GM12873 (cell line): ENCODE measurements around the gene MYO3B.

Experiments used
- TF ChIP-seq, protein P1 (sequence below): IDR thresholded peaks from 2 replicates; pipeline ENCODE4 v1.5.1; 2012; ENCODE audit warnings: low read depth, mild to moderate bottlenecking, moderate library complexity, low read length, control low read depth; ENCODE audit not compliant: insufficient read depth; ENCODE audit errors: missing control alignments

MYO3B gene

GRCh38 chr2:170369894-170370293, 191.9 kb downstream of the MYO3B start:
- TF ChIP-seq, protein P1, sequence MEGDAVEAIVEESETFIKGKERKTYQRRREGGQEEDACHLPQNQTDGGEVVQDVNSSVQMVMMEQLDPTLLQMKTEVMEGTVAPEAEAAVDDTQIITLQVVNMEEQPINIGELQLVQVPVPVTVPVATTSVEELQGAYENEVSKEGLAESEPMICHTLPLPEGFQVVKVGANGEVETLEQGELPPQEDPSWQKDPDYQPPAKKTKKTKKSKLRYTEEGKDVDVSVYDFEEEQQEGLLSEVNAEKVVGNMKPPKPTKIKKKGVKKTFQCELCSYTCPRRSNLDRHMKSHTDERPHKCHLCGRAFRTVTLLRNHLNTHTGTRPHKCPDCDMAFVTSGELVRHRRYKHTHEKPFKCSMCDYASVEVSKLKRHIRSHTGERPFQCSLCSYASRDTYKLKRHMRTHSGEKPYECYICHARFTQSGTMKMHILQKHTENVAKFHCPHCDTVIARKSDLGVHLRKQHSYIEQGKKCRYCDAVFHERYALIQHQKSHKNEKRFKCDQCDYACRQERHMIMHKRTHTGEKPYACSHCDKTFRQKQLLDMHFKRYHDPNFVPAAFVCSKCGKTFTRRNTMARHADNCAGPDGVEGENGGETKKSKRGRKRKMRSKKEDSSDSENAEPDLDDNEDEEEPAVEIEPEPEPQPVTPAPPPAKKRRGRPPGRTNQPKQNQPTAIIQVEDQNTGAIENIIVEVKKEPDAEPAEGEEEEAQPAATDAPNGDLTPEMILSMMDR, result no peak

DNA sequence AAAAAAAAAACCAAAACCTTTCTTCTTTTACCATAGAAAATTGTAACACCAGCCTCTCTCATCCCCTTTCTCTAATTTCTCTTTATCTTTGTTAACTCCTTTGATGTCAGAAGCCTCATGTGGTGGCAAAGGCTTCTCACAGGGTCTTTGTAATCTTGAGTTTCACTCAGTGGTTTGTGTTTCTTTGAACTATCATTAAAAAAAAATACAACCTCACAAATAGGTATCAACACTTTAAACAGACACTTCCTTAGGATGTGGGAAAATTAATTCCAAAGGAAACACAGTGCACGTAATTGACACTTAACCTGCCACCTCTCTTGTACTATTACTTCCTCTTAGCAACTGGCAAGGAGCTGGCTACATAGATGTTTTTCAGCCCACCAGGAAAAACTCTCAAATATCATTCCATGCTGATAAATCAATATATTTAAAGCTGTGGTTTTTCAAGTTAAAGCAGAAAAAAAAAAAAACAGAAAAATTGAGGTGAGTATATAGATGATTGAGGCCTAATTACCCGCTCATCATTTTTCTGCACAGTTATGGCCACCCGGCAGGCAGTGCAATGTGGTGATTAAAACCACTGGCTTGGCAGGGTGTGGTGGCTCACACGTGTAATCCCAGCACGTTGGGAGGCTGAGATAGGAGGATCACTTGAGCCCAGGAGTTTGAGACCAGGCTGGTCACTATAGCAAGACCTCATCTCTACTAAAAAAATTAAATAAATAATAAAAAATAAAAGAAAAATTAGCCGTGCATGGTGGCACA, 193.5 kb downstream of the MYO3B start:
- TF ChIP-seq, protein P1, result no peak

DNA sequence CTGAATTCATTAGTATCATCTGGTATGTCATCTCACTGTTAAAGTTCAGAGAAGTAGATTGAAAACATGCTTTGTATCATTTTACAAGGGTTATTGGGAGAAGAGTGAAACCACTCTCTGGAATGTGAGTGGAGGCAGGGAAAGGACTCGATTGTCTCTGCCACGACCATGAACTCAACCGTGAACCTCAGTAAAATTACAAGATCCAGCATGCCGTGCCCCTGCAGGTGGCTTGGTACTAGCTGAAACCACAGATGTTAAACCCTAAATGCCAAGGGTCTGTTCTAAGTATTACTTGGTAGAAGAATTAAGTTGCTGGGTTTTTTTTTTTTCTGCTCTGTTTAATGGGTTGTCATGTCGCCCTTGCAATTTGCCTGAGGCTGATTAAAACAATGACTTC, 197.2 kb downstream of the MYO3B start:
- TF ChIP-seq, protein P1, result no peak

- TF ChIP-seq, protein P1, result no peak
Observed at GRCh38 chr2:170377500-170378207, 199.7 kb downstream of the MYO3B start.

GRCh38 chr2:170380267-170380666, 202.3 kb downstream of the MYO3B start:
- TF ChIP-seq, protein P1, result no peak

- TF ChIP-seq, protein P1, result no peak
Observed at GRCh38 chr2:170381678-170382077, 203.7 kb downstream of the MYO3B start.

- TF ChIP-seq, protein P1, result no peak
Observed at GRCh38 chr2:170386554-170386953, 208.6 kb downstream of the MYO3B start.
